IPS DF 4.7 (cell line): ENCODE data around the gene SWSAP1.
"Not testable (repeated sequence)": the region's sequence is repeated elsewhere in the genome, so short reads cannot be mapped to it uniquely, and the experiment has no call there.

ENCODE experiments used
- DNase-seq: peaks from one replicate; pipeline ENCODE4 v3.0.0-alpha.2; 2013; ENCODE audit warnings: low spot score; ENCODE audit errors: extremely low read depth

SWSAP1 gene

GRCh38 chr19:11378319-11379189, 4.1 kb downstream of the SWSAP1 start:
- DNase-seq: no peak

DNA sequence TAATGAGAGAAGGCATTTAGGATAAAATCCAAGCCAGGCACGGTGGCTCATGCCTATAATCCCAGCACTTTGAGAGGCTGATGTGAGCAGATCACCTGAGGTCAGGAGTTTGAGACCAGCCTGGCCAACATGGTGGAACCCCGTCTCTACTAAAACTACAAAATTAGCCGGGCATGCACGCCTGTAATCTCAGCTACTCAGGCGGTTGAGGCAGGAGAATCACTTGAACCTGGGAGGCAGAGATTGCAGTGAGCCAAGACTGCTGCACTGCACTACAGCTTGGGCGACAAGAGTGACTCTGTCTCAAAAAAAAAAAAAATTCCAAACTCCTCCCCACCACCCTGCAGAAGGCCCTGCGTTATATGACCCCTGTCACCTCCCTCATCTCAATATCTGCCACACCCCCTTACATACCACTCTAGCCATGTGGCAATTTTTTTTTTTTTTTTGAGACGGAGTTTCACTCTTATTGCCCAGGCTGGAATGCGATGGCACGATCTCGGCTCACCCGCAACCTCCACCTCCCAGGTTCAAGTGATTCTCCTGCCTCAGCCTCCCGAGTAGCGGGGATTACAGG, 4.9 kb downstream of the SWSAP1 start:
- DNase-seq: not testable (repeated sequence)

- no peak for DNase-seq
Observed at GRCh38 chr19:11379857-11380350, 5.4 kb downstream of the SWSAP1 start.

DNA sequence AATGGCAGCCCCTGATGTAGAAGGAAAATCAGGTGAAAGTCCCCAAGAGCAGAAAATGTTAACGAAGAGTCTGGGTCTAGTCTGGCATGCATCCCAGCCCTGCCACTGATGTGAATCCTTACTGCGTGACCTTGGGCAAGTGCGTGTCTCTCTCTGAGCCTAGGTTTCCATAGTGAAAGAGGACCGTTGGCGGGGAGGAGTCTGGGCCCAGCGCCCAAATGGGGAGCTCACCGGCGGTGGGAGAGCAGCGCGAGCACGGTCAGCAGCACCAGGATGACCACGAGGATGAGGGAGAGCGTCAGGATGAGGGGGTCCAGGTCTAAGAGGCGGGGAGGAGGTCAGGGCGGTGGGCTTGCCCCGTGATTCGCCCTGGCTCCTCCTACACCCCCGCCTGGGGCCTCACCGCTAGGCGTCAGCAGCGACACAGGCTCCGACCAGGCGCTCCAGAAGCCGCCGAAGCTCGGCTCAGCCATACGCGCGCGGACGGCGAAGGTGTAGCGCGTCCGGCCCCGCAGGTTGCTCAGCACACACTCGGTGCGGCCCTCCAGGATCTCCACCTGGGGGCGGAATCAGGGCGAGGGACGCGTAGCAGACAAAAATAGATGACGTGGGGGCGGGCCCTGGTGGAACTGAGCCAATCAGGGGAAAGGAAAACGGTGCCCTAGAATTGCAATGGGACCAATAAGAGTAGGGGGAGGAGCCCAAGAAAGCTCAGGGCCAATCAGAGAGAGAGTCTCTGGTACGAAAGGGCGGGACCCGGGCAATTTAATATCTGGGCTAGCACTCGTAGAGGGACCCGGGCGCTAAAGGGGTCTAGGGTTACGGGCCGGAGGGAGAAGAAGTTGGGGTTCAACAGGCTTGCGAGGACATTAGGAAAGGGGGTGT, 6.4 kb downstream of the SWSAP1 start:
- DNase-seq: no peak

DNA sequence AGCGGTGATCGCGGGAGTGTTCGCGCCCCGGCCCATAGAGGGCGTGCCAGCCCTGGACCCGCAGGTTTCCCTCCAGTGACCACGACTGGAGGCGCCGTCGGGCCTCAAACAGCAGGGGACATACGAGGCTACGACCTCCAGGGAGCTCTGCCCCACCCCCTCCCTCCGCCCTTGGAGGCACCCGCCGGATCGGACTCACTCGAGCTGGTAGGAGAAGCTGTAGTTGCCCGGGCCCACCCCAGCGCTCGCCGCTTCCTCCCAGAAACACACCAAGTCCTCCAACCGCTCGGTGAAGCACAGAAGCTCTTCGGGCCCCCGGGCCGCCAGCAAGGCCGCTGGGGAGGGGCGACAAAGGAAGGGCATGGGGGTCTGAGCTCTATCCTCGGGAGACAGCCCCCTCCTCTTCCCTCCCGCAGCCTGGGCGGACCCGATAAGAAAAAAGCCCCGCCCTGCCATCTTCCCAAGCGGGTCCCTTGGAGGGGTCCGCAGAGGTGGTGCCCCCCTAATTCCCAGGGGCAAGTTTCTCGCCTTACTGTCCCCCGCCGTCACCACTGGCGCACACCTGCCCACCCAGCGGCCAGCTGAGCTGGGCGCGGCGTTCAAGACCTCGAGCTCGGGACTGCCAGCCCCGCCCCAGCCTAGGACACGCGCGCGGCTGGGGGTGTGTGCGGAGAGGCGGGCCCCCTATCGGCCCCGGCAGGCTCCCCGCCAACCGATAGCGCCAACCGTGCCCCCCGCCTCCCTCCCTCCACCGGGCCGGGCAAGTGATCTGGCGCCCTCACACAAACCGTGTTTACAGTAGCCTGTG, 8.6 kb downstream of the SWSAP1 start:
- DNase-seq: no peak

DNA sequence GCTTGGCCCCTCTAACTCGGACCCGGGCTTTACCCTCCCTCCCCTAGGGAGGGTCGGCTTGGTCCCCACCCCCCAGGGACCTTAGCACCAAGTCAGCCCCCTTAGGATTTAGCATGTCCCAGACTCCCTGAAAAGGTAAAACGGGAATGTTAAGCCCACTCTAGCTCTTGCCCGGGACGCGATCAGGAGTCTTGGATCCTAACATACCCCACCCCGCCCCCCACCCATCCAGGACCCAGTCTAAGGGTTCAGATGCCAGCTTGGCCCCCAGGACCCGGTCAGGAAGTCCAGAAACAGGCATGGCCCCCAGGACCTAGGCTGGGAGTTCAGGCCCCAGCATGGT, 9.2 kb downstream of the SWSAP1 start:
- no peak for DNase-seq

DNA sequence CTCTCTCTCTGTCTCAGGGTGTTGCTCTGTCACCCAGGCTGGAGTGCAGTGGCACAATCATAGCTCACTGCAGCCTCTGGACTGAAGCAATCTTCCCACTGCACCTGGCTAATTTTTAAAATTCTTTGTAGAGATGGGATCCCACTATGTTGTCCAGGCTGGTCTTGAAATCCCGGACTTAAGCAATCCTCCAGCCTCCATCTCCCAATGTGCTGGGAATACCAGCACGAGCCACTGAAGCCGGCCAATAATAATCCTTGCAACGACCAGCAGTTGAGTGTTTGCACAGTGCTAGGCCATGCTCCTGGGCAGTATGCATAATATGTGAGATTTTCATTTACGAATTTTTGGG, 10.3 kb downstream of the SWSAP1 start:
- no peak for DNase-seq

DNA sequence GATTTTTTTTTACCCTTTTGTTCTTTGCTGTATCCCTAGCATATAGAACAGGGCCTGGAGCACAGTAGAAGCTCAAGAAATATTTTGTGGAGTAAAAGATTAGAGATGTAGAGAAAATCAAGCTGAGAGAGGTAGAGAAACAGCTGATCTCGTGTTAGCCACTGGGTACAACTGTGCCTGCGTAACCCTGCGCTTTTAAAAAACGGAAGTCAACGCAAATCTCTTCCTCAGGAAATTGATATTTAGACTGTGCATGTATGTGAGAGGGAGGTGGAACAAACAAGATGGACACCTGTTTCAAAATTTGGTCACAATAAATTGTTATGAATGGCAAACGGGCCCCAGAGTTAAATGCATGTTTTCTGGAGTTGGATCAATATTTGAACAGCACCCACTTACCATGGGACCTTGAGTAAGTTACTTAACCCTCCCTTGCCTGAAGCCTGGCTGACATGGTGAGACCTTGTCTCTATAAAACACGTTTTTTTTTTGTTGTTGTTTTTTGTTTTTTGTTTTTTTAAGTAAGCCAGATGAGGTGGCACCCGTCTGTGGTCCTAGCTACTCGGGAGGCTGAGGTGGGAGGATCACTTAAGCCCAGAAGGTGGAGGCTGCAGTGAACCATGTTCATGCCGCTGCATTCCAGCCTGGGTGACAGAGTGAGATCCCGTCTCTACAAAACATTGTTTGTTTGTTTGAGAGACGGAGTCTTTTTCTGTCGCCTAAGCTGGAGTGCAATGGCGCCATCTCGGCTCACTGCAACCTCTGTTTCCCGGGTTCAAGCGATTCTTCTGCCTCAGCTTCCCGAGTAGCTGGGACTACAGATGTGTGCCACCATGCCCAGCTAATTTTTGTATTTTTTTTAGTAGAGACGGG, 12.9 kb downstream of the SWSAP1 start:
- DNase-seq: no peak

GRCh38 chr19:11390359-11390758, 15.9 kb downstream of the SWSAP1 start:
- no peak for DNase-seq

DNA sequence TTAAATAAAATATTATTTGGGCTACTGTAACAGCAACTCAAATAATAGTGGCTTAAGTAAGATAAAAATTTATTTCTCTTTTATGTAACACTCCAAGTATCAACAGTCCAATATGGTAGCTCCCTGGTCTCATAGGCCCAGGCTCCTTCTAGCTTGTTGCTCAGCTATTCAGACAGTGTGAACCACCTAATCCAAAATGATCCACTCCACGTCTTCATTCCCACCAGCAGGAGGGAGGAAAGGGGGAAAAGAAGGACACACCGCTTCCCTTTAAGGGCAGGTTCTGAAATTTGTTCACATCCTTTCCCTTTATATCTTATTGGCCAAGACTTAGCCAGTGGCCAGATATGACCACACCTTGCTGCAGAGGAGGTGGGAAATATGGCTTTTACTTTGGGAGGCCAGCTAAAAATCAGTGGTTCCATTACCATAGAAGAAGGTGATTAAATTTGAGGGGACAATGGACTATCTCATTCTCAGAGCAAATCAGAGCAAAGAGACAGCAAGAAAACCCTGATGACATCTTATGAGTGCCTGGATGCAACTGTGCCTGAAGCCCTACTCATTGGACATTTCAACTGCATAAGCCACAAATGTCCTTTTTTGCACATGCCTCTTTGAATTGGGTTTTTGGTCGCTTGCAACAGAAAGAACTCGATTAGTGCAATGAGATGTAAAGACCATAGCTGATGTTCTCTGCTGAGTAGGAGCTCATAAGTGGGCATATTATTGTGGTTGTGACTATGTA, 16.6 kb downstream of the SWSAP1 start:
- DNase-seq: no peak

DNA sequence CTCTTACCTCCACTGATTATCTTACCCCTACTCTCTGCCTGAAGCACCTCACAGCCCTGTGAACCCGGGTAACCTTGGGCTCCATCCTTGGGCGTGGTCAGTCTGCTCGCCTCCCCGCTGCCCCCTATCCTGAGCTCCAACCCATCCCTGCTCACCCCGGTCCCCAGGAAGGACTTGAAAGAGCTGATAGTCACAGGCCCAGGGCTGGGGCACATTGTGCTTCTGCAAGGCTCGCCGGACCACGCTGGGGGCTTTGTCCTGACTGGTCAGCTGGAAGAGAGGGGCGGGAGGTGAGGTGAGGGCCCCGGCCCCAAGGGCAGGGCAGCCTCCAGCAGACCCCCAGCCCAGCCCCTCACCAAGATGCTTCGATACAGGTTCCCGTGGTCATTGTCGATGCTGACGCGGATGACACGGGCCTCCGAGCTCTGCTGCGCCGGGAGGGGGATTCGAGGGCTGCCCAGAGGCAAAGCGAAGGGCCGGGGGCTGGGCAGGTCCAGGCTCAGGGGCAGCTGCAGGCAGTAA, 22.7 kb downstream of the SWSAP1 start:
- no peak for DNase-seq

DNA sequence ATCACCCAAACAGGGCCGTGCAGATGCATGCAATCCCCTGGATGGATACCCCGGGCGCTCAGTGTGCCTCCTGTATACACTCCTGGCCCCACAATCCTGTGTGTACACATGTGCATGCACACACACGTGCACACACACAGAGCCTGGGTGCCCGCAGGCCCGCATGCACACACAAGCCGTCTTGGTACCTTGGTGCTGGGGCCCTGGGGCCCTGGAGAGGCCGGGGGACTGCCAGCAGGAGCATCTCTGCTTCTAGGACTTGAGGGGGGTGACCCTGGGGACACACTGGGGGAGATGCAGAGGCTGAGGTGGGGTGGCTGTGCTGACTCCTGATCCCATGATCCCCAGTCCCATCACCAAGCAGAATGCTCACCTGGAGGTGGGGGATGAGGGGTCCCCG, 25.2 kb downstream of the SWSAP1 start:
- DNase-seq: no peak

- no peak for DNase-seq
Observed at GRCh38 chr19:11400798-11401197, 26.3 kb downstream of the SWSAP1 start.

DNA sequence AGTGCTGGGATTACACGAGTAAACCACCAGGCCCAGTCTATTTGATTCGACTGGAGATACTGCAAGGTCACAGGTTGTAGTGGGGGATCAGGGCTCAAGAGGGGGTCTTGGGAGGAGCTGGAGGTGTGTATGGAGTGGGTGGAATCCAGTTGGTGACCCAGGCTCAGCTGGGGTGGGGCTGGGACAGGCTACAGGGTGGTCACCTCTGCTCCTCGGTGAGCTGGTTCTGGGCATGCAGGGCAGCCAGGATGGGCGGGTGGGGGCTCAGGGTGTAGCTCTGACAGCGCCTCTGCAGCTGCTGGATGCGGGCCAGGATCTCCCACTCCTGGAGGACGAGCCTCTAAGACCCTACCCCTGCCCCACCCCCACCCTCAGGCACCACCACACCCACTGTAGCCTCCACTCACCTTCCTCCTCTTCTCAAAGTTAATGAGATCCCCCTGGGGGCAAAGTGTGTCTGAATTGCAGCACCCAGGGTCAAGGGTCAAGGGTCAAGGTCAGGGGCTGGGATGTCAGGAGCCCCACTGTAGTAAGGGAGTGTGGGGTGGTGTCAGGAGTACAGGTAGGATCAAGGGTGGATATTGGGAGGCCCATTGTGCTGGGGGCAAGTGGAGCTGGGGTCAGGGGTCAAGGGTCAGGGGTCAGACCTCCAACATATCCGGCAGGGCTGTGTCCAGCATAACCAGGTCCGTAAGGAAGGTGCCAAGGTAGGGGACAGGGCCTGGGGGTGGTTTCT, 27.5 kb downstream of the SWSAP1 start:
- DNase-seq: no peak

- no peak for DNase-seq
Observed at GRCh38 chr19:11404588-11405222, 30.2 kb downstream of the SWSAP1 start.

DNA sequence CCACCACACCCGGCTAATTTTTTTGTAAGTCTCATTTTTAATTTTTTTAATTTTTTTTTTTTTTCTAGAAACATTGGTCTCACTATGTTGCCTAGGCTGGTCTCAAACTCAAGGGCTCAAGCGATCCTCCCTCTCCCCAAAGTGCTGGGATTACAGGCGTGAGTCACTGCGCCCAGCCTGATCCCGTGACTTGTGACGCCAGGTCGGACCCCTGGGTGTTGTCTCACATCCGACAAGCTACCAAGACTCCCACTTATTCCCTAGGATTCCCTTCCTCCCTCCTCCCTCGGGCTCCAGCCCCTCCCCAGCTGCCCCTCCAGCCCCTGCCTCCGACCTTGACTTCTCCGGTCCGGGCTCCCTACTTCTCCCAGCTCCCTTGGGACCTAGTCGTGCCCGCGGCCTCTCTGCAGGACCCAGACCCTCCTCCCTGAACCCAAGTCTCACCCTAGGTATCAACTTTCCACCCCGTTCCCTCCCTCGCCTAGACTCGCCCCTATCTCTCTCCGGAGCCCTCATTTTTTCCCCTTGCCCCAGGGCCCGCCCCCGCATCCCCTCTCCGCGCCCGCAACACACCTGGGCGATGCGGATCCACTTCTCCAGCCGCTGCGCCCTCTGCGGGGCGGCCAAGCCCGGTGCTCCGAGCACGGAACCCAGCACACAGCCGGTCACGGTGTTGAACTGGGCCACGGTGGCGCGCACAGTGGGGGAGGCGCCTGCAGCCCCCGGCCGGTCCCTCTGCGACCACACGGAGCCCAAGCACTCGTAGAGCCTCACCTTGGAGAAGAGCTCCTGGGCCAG, 31.6 kb downstream of the SWSAP1 start:
- no peak for DNase-seq

GRCh38 chr19:11406703-11407236, 32.3 kb downstream of the SWSAP1 start:
- not testable (repeated sequence) for DNase-seq
